Aorta (tissue), 5 donors: ENCODE data around the gene RASSF6. TPM values are rescaled to one million over a fixed set of nuclear protein-coding genes. Genes with fewer than 3 reads are reported as not detected.
"Not testable (repeated sequence)": the region's sequence is repeated elsewhere in the genome, so short reads cannot be mapped to it uniquely, and the experiment has no call there.

Experiments
- ATAC-seq: fragments of 200-7000 bp; cut with Tn5 transposase; one replicate; pipeline ENCODE4 v1.9.1; 2022; ENCODE audit warnings: moderate library complexity; ENCODE audit not compliant: low FRiP score
- DNase-seq, 2 donors: peaks; one replicate each; pipeline ENCODE4 v3.0.0-alpha.2; 2020
- H3K27ac ChIP-seq, 2 donors: one replicate each; pipeline ENCODE4 v1.5.1; 2013; ENCODE audit warnings: low read length in 2 of 2, mild to moderate bottlenecking in 2 of 2, moderate library complexity in 2 of 2, control low read depth in 1 of 2, inconsistent platforms in 1 of 2, low read depth in 1 of 2
- H3K27me3 ChIP-seq, 2 donors: one replicate each; pipeline ENCODE4 v1.6.1; 2013; ENCODE audit warnings: control low read depth in 1 of 2, low read length in 1 of 2, mild to moderate bottlenecking in 1 of 2, moderate library complexity in 1 of 2; ENCODE audit not compliant: insufficient read depth in 2 of 2, control insufficient read depth in 1 of 2
- H3K36me3 ChIP-seq, 2 donors: one replicate each; pipeline ENCODE4 v1.6.1; 2013; ENCODE audit warnings: control low read depth in 1 of 2, low read length in 1 of 2, mild to moderate bottlenecking in 1 of 2; ENCODE audit not compliant: insufficient read depth in 2 of 2, control insufficient read depth in 1 of 2
- H3K4me1 ChIP-seq, 2 donors: one replicate each; pipeline ENCODE4 v1.6.1; 2013; ENCODE audit warnings: low read length in 2 of 2, control low read depth in 1 of 2, mild to moderate bottlenecking in 1 of 2, moderate library complexity in 1 of 2; ENCODE audit not compliant: insufficient read depth in 2 of 2, control insufficient read depth in 1 of 2
- H3K4me3 ChIP-seq, 2 donors: one replicate each; pipeline ENCODE4 v1.5.1; 2013; ENCODE audit warnings: low read length in 2 of 2, control low read depth in 1 of 2, mild to moderate bottlenecking in 1 of 2
- H3K9me3 ChIP-seq: one replicate; pipeline ENCODE4 v1.6.1; 2013; ENCODE audit warnings: mild to moderate bottlenecking, low read length; ENCODE audit not compliant: control insufficient read depth
- WGBS, 2 donors: extraction: QIAGEN DNeasy Blood & Tissue Kit; methylation state at CpG; one replicate each; pipeline ENCODE4 v1.1.7; 2013; 5-methylcytosine and 5-hydroxymethylcytosine counted together
- intact Hi-C, 2 donors: fragments of 100-400 bp; cut with DNase I; formaldehyde crosslinking; loops; one replicate each; pipeline versions ENCODE4 v1.14.2 to v1.15.0; 2022
- polyA plus RNA-seq, 2 donors: library from polyadenylated mRNA; stranded (reverse); fragments of 200-250 nt; gene quantifications; one replicate each; pipeline ENCODE4 v1.2.3, GENCODE V29; 2013
- total RNA-seq, 2 donors: library from RNA; stranded (reverse); fragmentation: NEBNext Ultra II Directional; extraction: Animal tissue kit (Norgen Biotek cat#: 25700); gene quantifications; one replicate each; pipeline ENCODE4 v1.2.1, GENCODE V29; 2021
- donor health status: healthy with polysubstance abuse.
- donor health status: Bipolar disorder and iron deficiency.
- donor health status: DM: no; HTN: no; CAD: no.
- donor health status: DM: no; HTN: no; CAD: no.
- donor health status: DM: yes; HTN: yes; CAD: no.

The RASSF6 gene
- total and polyA plus RNA-seq, 4 donors = 3.0 TPM; not detected in 3

GRCh38 chr4:73660808-73661207 lies 40.6 kb upstream of the RASSF6 start:
- DNase-seq = no peak
- no peak for ATAC-seq
- intact Hi-C loops = loop anchor here (5.0 to 10.0 kb wide), 4 partner anchors 74 to 471 kb away; no protein-coding TSS in a partner anchor
- no peaks in the 10 kb centered on the region for H3K4me1 ChIP-seq
- no peak overlapping the region for H3K4me3 ChIP-seq
- WGBS, 2 donors = 89 to 91% methylated on average over 3 of the region's 3 CpGs
- no peaks in the 10 kb centered on the region for H3K27me3 ChIP-seq
- no peaks in the 10 kb centered on the region for H3K9me3 ChIP-seq
- no peak overlapping the region for H3K27ac ChIP-seq
- H3K36me3 ChIP-seq = no peaks in the 10 kb centered on the region

- DNase-seq (no peak), ATAC-seq (peak; percentile 73)
- Histone ChIP-seq H3K27me3 (no peaks in the 10 kb centered on the region), H3K9me3 (no peaks in the 10 kb centered on the region), H3K36me3 (no peaks in the 10 kb centered on the region), H3K27ac (no peak overlapping the region), H3K4me1 (peaks cover 0 to 7% of the 10 kb centered on the region in 2 donors), H3K4me3 (no peak overlapping the region)
- 1 to 2% methylated on average over 7 of the region's 7 CpGs for WGBS, 2 donors
- intact Hi-C loops = loop anchor here (5.0 to 10.0 kb wide), 4 partner anchors 59 to 339 kb away; no protein-coding TSS in a partner anchor
Measured at GRCh38 chr4:73653695-73654106, 33.5 kb upstream of the RASSF6 start.

GRCh38 chr4:73650250-73650649 lies 30.0 kb upstream of the RASSF6 start:
- no peak overlapping the region for H3K4me3 ChIP-seq
- intact Hi-C loops = loop anchor here (5.0 to 10.0 kb wide), 4 partner anchors 55 to 335 kb away; no protein-coding TSS in a partner anchor
- 47 to 50% methylated on average over 3 of the region's 3 CpGs for WGBS, 2 donors
- no peaks in the 10 kb centered on the region for H3K9me3 ChIP-seq
- no peaks in the 10 kb centered on the region for H3K36me3 ChIP-seq
- H3K27me3 ChIP-seq = no peaks in the 10 kb centered on the region
- DNase-seq (no peak), ATAC-seq (no peak)
- H3K27ac ChIP-seq = no peak overlapping the region
- peaks cover 0 to 7% of the 10 kb centered on the region in 2 donors for H3K4me1 ChIP-seq

GRCh38 chr4:73648478-73648877 lies 28.2 kb upstream of the RASSF6 start:
- no peaks in the 10 kb centered on the region for H3K9me3 ChIP-seq
- no peaks in the 10 kb centered on the region for H3K36me3 ChIP-seq
- peaks cover 0 to 7% of the 10 kb centered on the region in 2 donors for H3K4me1 ChIP-seq
- intact Hi-C loops = no loop called here
- H3K27ac ChIP-seq = no peak overlapping the region
- ATAC-seq (no peak), DNase-seq (no peak)
- H3K27me3 ChIP-seq = no peaks in the 10 kb centered on the region
- no peak overlapping the region for H3K4me3 ChIP-seq
- 90% methylated on average over 3 of the region's 3 CpGs for WGBS, 2 donors

GRCh38 chr4:73646117-73646516 lies 25.9 kb upstream of the RASSF6 start:
- no peaks in the 10 kb centered on the region for H3K27me3 ChIP-seq
- ATAC-seq (no peak), DNase-seq (no peak)
- no peaks in the 10 kb centered on the region for H3K9me3 ChIP-seq
- no peak overlapping the region for H3K27ac ChIP-seq
- H3K36me3 ChIP-seq = no peaks in the 10 kb centered on the region
- 78 to 80% methylated on average over 6 of the region's 6 CpGs for WGBS, 2 donors
- intact Hi-C loops = no loop called here
- H3K4me3 ChIP-seq = no peak overlapping the region
- H3K4me1 ChIP-seq = peaks cover 0 to 1% of the 10 kb centered on the region in 2 donors

- Histone ChIP-seq H3K27me3 (no peaks in the 10 kb centered on the region), H3K4me3 (no peak overlapping the region), H3K27ac (no peak overlapping the region), H3K36me3 (no peaks in the 10 kb centered on the region), H3K9me3 (no peaks in the 10 kb centered on the region), H3K4me1 (no peaks in the 10 kb centered on the region)
- ATAC-seq (no peak), DNase-seq (no peak)
- intact Hi-C loops = no loop called here
- WGBS, 2 donors = 87 to 89% methylated on average over 2 of the region's 2 CpGs
Measured at GRCh38 chr4:73631565-73632226, 11.5 kb upstream of the RASSF6 start.

- not testable (repeated sequence) for H3K27me3 ChIP-seq, H3K4me3 ChIP-seq, H3K36me3 ChIP-seq, H3K9me3 ChIP-seq, ATAC-seq, H3K4me1 ChIP-seq, DNase-seq, H3K27ac ChIP-seq
- 61 to 65% methylated on average over 1 of the region's 1 CpG for WGBS, 2 donors
- intact Hi-C loops = loop anchor here in 1 of 2 donors (10.0 kb wide), 1 partner anchor 294 kb away; no protein-coding TSS in a partner anchor
Measured at GRCh38 chr4:73628834-73629233, 8.6 kb upstream of the RASSF6 start.

- H3K9me3 ChIP-seq = peaks cover 2% of the 10 kb centered on the region
- ATAC-seq (no peak), DNase-seq (no peak)
- H3K4me3 ChIP-seq = no peak overlapping the region
- no peak overlapping the region for H3K27ac ChIP-seq
- H3K27me3 ChIP-seq = peaks cover 0 to 2% of the 10 kb centered on the region in 2 donors
- H3K36me3 ChIP-seq = no peaks in the 10 kb centered on the region
- 93 to 94% methylated on average over 5 of the region's 5 CpGs for WGBS, 2 donors
- H3K4me1 ChIP-seq = no peaks in the 10 kb centered on the region
- intact Hi-C loops = loop anchor here in 1 of 2 donors (10.0 kb wide), 1 partner anchor 287 kb away; no protein-coding TSS in a partner anchor
Measured at GRCh38 chr4:73621357-73621756, 1.1 kb upstream of the RASSF6 start.

- Histone ChIP-seq H3K4me1 (no peaks in the 10 kb centered on the region), H3K9me3 (peaks cover 2% of the 10 kb centered on the region), H3K27ac (no peak overlapping the region), H3K27me3 (peaks cover 0 to 2% of the 10 kb centered on the region in 2 donors), H3K36me3 (no peaks in the 10 kb centered on the region), H3K4me3 (no peak overlapping the region)
- intact Hi-C loops = no loop called here
- no peak for DNase-seq
- no peak for ATAC-seq
- 57 to 64% methylated on average over 4 of the region's 4 CpGs for WGBS, 2 donors
Measured at GRCh38 chr4:73619346-73619745, 890 bp downstream of the RASSF6 start.
